C4-2B (cell line): ENCODE data around the gene SMIM35.

Source experiments
- H3K27ac ChIP-seq: fragments of 450-650 bp; 2 replicates; pipeline ENCODE4 v1.5.1; 2017
- ZFX ChIP-seq: fragments of 450-650 bp; IDR thresholded peaks from 2 replicates; pipeline ENCODE4 v1.6.1; 2017
- TF ChIP-seq, protein P1 (sequence below): fragments of 450-650 bp; conservative IDR thresholded peaks from 2 replicates; pipeline ENCODE4 v1.5.1; 2017; ENCODE audit warnings: mild to moderate bottlenecking

SMIM35 gene

DNA sequence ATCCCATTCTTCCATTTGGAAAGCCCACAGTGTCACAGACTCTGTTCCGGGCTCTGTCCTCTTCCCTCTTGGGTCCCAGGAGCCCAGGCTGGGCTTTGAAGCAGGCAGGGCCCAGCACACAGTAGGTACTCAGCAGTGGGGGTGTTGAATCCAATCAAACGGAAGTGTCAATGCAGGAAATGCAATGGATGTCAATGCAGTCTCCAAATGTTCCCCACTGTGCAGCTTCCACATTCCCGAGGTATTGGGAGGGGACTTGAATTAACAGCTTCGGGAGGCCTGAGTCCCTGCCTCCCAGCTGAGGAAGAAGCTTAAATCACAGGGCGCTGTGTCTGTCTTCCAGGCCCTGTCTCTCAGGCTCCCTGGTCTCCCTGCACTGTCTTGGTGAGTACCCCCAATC, 21.8 kb upstream of the SMIM35 start:
- no peak for TF ChIP-seq ZFX
- TF ChIP-seq, protein P1, sequence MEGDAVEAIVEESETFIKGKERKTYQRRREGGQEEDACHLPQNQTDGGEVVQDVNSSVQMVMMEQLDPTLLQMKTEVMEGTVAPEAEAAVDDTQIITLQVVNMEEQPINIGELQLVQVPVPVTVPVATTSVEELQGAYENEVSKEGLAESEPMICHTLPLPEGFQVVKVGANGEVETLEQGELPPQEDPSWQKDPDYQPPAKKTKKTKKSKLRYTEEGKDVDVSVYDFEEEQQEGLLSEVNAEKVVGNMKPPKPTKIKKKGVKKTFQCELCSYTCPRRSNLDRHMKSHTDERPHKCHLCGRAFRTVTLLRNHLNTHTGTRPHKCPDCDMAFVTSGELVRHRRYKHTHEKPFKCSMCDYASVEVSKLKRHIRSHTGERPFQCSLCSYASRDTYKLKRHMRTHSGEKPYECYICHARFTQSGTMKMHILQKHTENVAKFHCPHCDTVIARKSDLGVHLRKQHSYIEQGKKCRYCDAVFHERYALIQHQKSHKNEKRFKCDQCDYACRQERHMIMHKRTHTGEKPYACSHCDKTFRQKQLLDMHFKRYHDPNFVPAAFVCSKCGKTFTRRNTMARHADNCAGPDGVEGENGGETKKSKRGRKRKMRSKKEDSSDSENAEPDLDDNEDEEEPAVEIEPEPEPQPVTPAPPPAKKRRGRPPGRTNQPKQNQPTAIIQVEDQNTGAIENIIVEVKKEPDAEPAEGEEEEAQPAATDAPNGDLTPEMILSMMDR: no peak
- no peak overlapping the region for H3K27ac ChIP-seq

DNA sequence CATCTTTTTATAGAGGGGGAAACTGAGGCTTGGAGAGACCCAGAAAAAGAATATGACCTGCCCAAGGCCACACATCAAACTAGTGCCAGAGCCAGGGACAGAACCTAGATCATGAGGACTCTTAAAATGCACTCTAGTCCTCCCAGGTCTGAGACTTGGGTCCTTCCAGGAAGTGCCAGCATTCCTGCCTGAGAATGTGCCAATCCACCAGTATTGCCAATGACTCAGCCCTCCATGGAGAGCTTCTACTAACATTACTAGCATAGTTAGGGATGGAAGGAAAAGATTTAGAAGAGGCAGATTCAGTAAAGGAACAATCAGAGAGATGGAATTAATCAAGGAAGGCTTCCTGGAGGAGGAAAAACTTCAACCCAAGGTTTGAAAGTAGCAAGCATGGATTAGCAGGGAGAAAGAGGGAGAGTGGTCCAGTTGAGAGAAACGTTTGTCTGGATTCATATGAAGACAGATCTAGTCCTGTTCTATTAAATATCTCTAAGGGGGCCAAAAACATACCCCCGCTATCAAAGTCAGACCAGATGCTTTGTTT, 20.1 kb upstream of the SMIM35 start:
- H3K27ac ChIP-seq: no peak overlapping the region
- TF ChIP-seq ZFX: no peak
- TF ChIP-seq, protein P1: no peak

DNA sequence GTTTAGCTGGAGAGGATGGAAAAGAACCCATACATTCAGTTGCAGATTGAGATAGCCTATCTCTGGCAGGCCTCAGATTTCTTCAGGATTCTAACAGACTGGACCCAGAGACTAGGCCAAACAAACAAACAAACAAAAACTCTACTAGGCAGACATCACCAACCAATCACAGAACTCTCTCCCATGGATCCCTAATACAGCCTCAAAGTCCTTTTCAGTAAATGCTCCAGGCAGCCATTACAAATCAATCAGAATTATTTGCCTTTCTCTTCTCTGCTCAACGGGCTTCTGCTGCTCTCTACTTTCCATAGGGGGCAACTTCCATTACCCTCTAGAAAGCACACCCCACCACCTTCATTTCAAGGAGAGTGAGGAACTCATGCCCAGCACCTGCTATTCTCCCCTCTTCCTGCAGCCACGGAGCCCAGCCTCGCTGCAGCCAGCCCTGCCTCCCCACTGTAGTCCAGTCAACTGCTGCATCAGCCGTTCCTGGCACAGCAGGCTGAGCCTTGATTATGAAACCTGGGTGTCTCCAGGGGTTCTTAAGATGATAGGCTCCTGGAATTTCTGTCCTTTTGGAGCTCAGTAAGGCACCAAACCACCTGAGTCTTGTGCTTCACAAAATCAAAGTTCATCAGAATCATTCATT, 19.0 kb upstream of the SMIM35 start:
- no peak overlapping the region for H3K27ac ChIP-seq
- TF ChIP-seq, protein P1: no peak
- no peak for TF ChIP-seq ZFX

DNA sequence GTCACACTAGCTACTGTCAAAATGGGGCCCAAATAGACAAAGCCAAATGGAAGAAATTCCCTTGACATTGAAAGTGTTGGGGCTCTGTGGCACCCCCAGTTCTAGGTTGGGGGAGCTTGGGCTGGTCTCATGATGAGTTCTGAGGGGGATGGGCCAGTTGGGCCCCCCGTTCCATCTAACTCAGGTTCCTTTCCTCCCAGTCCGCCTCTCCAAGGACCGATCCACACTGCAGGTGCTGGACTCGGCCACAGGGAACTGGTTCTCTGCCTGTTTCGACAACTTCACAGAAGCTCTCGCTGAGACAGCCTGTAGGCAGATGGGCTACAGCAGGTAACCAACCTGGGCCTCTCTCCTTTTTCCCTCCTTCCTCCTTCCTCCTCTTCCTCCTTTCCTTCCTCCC, 17.7 kb upstream of the SMIM35 start:
- H3K27ac ChIP-seq: no peak overlapping the region
- TF ChIP-seq, protein P1: no peak
- TF ChIP-seq ZFX: no peak

DNA sequence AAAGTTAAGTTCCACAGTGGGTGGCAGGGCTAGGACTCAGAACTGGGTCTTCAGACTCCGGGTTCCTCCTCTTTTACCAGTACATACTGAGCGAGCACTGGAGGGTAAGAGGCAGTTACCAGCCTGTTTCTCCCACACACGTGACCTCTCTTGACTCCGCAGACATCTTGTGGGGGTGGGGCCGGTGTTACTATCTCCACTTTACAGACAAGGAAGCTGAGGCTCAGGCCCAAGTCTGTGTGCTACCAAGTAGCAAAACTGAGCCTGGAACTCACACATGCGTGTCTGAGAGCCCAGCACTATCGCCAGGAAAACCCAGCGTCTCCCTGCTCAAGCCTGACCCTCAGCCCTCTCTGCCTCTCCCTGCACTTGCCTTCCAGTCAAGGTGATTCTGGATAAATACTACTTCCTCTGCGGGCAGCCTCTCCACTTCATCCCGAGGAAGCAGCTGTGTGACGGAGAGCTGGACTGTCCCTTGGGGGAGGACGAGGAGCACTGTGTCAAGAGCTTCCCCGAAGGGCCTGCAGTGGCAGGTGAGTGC, 16.0 kb upstream of the SMIM35 start:
- H3K27ac ChIP-seq: no peak overlapping the region
- TF ChIP-seq, protein P1: no peak
- TF ChIP-seq ZFX: no peak

DNA sequence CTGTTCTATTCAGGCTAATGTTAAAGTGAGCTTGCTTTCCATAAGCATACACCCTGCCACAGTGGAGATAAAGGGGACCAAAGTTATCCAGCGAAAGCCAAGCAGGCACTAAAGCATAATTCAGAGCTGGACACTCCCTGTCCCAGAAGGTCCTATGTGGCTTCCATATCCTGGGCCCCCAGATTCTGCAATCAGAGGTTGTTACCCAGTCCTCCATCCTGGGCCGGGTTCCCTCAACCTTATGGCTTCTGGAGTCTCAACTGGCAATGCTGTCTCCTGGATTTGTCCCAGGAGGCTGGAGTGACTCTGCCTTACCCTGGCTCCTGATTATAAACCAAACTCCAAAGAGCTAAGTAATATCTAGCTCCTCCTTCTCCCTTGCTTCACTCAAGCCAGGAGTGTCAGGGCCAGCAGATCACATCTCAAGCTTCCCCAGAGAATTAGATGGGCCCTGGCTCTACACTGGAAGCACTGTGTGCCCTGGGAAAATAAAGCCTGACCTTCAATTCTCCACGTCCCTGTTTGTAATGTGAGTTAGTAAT, 14.0 kb upstream of the SMIM35 start:
- TF ChIP-seq, protein P1: no peak
- TF ChIP-seq ZFX: no peak
- H3K27ac ChIP-seq: no peak overlapping the region

DNA sequence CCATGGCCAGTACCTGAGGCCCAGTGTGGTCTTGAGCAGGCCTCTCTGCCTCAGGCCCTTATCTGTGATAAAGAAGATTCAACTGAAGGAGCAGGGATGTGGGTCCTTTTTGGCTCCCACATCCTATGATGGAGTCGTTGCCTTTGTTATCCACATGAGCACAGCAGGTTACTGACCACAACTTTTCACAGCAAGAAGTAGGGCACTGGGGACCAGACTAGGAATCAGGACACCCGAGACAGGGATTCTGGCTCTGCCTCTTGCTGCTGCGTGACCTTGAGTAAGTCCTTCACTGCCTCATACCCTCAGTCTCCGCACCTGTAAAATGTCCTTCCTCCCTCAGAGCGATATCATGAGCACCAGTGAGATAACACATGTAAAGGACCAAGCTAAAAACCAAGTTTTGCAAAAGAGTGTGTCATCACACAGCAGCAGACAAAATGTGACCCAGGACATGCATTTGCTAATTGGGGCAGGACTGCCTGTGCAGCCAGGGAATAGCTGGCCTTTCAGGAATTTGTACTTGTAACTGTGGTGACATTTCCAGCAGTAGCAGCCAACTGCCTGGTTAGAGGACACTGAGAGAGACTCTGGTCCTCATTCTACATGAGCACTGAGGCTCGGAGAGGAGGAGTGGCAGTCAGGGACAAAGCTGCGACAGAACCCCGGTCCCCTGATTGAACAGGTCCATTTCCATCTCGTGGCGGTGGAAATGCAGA, 13.2 kb upstream of the SMIM35 start:
- no peak overlapping the region for H3K27ac ChIP-seq
- no peak for TF ChIP-seq ZFX
- TF ChIP-seq, protein P1: no peak
